NCI-H226 (cell line): ENCODE data around the gene GMPR2.
A peak's percentile ranks its signal among the peaks of the same experiment; 100 is the strongest.
"Not testable (repeated sequence)": the region's sequence is repeated elsewhere in the genome, so short reads cannot be mapped to it uniquely, and the experiment has no call there.

Experiments used
- DNase-seq: peaks from one replicate; pipeline ENCODE4 v3.0.0-alpha.2; 2015

The GMPR2 gene

GRCh38 chr14:24232645-24233537 is at the start of gene GMPR2:
Gene GMPR2, plus strand, starts transcription at chr14:24232929. Its CDS starts 325 bp downstream, at chr14:24233254.
- DNase-seq, result no peak

- no peak for DNase-seq
Measured at GRCh38 chr14:24183014-24183481, 49.7 kb upstream of the GMPR2 start.

- no peak for DNase-seq
Measured at GRCh38 chr14:24184104-24184970, 48.4 kb upstream of the GMPR2 start.

GRCh38 chr14:24185026-24185425 is 47.7 kb upstream of the GMPR2 start:
- DNase-seq, result no peak

GRCh38 chr14:24185741-24186140 is 47.0 kb upstream of the GMPR2 start:
- DNase-seq, result no peak

GRCh38 chr14:24186831-24187538 is 45.7 kb upstream of the GMPR2 start:
- DNase-seq, result no peak

- DNase-seq, result no peak
Measured at GRCh38 chr14:24187539-24187915, 45.2 kb upstream of the GMPR2 start.

GRCh38 chr14:24188251-24189058 is 44.3 kb upstream of the GMPR2 start, which contains the start of gene IPO4:
Gene IPO4, minus strand, starts transcription at chr14:24188816. Its CDS starts 29 bp downstream, at chr14:24188787.
- peak; percentile 95 for DNase-seq

- no peak for DNase-seq
Measured at GRCh38 chr14:24189059-24189375, 43.7 kb upstream of the GMPR2 start.

GRCh38 chr14:24189460-24189859 is 43.3 kb upstream of the GMPR2 start:
- no peak for DNase-seq

GRCh38 chr14:24190416-24190815 is 42.3 kb upstream of the GMPR2 start:
- peak; percentile 0 for DNase-seq

GRCh38 chr14:24192933-24193332 is 39.8 kb upstream of the GMPR2 start:
- peak; percentile 0 for DNase-seq

- DNase-seq, result peak; percentile 1
Measured at GRCh38 chr14:24194186-24194872, 38.4 kb upstream of the GMPR2 start.

GRCh38 chr14:24194873-24195185 is 37.9 kb upstream of the GMPR2 start:
- no peak for DNase-seq

- DNase-seq, result peak; percentile 70
Measured at GRCh38 chr14:24195186-24196070, 37.3 kb upstream of the GMPR2 start, which contains the start of gene TM9SF1. Gene TM9SF1, minus strand, starts transcription at chr14:24195441. Its CDS starts 422 bp downstream, at chr14:24195019.

- DNase-seq, result no peak
Measured at GRCh38 chr14:24196071-24197055, 36.4 kb upstream of the GMPR2 start.

- DNase-seq, result no peak
Measured at GRCh38 chr14:24197056-24197450, 35.7 kb upstream of the GMPR2 start.

- DNase-seq, result no peak
Measured at GRCh38 chr14:24198814-24199524, 33.8 kb upstream of the GMPR2 start.

GRCh38 chr14:24202538-24202937 is 30.2 kb upstream of the GMPR2 start:
- DNase-seq, result not testable (repeated sequence)
